Esophagus (tissue), 2 donors: ENCODE results near the gene CDH5. TPM values are rescaled to one million over a fixed set of nuclear protein-coding genes. Genes with fewer than 3 reads are reported as not detected.

Source experiments
- H3K27ac ChIP-seq, 2 donors: one replicate each; pipeline ENCODE4 v1.5.1; 2013; ENCODE audit warnings: low read depth in 2 of 2, mild to moderate bottlenecking in 2 of 2, inconsistent platforms in 1 of 2, low read length in 1 of 2, moderate library complexity in 1 of 2
- H3K27me3 ChIP-seq, 2 donors: one replicate each; pipeline ENCODE4 v1.6.1; 2013; ENCODE audit warnings: low read length in 2 of 2, control low read depth in 1 of 2, mild to moderate bottlenecking in 1 of 2; ENCODE audit not compliant: insufficient read depth in 2 of 2, control insufficient read depth in 1 of 2
- H3K36me3 ChIP-seq, 2 donors: one replicate each; pipeline ENCODE4 v1.6.1; 2013; ENCODE audit warnings: low read length in 1 of 2; ENCODE audit not compliant: control insufficient read depth in 2 of 2, insufficient read depth in 2 of 2
- H3K4me1 ChIP-seq, 2 donors: one replicate each; pipeline ENCODE4 v1.6.1; 2013; ENCODE audit warnings: low read length in 1 of 2; ENCODE audit not compliant: control insufficient read depth in 2 of 2, insufficient read depth in 2 of 2
- H3K4me3 ChIP-seq, 2 donors: one replicate each; pipeline ENCODE4 v1.5.1; 2013; ENCODE audit warnings: low read length in 2 of 2, mild to moderate bottlenecking in 2 of 2, low read depth in 1 of 2, moderate library complexity in 1 of 2
- H3K9me3 ChIP-seq, 2 donors: one replicate each; pipeline ENCODE4 v1.6.1; 2013; ENCODE audit warnings: mild to moderate bottlenecking in 2 of 2, low read depth in 1 of 2, low read length in 1 of 2, moderate library complexity in 1 of 2; ENCODE audit not compliant: control insufficient read depth in 2 of 2, insufficient read depth in 1 of 2
- WGBS, 2 donors: extraction: QIAGEN DNeasy Blood & Tissue Kit; methylation state at CpG; one replicate each; pipeline ENCODE4 v1.1.7; 2013; 5-methylcytosine and 5-hydroxymethylcytosine counted together
- polyA plus RNA-seq, 2 donors: library from polyadenylated mRNA; stranded (reverse); fragments of 200-250 nt; gene quantifications; one replicate each; pipeline ENCODE4 v1.2.3, GENCODE V29; 2013
- donor health status: healthy with polysubstance abuse.
- donor health status: Bipolar disorder and iron deficiency.

Gene CDH5
- polyA plus RNA-seq, 2 donors: 2.8 to 5.7 TPM

DNA sequence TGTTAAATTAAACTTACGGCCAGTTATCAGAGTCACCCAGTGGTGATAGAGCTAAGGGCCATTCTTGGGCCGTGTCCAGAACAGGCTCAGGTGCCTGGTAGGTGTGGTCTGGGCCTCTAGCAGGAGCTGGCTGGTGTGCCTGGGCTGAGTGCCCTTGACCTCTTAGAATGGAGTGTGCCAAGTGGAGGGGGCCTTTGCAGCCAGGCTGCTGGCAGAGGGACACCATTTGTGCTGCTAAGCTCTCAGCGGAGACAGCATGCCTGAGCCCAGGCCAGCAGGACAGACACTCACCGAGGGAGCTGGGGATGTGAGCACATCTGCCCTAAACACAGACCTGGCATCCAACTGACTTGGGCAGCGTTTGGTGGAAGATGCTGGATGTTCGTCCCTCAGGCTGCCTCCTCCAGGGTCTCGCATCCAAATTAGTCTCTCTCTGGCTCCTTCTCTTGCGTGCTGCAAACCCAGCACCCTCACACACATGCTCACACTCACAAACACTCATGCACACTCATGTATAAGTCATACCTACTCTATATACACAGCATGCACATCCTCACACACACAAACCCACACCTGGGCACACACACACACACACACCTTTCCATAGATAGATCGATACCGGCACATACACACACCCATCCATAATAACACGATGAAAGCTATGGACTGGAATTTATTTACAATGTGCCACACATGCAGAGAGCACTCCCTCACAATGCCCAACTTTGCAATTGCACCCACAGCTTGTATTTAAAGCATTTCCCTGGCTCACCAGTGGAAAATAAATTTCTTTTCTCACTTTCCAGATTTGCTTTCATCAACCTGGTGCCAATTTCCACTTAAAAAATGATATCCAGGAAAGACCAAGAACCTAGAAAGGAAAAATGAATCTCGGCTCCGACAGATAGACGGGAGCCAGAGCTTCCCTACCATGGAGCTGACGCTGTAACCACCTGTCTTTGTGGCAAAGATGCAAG lies 33.6 kb upstream of the CDH5 start:
- H3K27me3 ChIP-seq: no peaks in the 10 kb centered on the region
- H3K27ac ChIP-seq: no peak overlapping the region
- H3K36me3 ChIP-seq: no peaks in the 10 kb centered on the region
- 87% methylated on average over 15 of the region's 15 CpGs for WGBS, 2 donors
- H3K4me1 ChIP-seq: no peaks in the 10 kb centered on the region
- no peak overlapping the region for H3K4me3 ChIP-seq
- peaks cover 0 to 5% of the 10 kb centered on the region in 2 donors for H3K9me3 ChIP-seq

GRCh38 chr16:66334853-66335574 lies 31.5 kb upstream of the CDH5 start:
- no peaks in the 10 kb centered on the region for H3K36me3 ChIP-seq
- no peak overlapping the region for H3K4me3 ChIP-seq
- no peaks in the 10 kb centered on the region for H3K4me1 ChIP-seq
- WGBS, 2 donors: 59 to 64% methylated on average over 4 of the region's 4 CpGs
- no peak overlapping the region for H3K27ac ChIP-seq
- H3K9me3 ChIP-seq: peaks cover 0 to 10% of the 10 kb centered on the region in 2 donors
- no peaks in the 10 kb centered on the region for H3K27me3 ChIP-seq

GRCh38 chr16:66335704-66336329 lies 30.7 kb upstream of the CDH5 start:
- WGBS, 2 donors: 29 to 48% methylated on average over 8 of the region's 8 CpGs
- H3K4me1 ChIP-seq: no peaks in the 10 kb centered on the region
- no peak overlapping the region for H3K4me3 ChIP-seq
- H3K9me3 ChIP-seq: peaks cover 0 to 10% of the 10 kb centered on the region in 2 donors
- H3K27ac ChIP-seq: no peak overlapping the region
- H3K27me3 ChIP-seq: no peaks in the 10 kb centered on the region
- H3K36me3 ChIP-seq: no peaks in the 10 kb centered on the region

GRCh38 chr16:66337463-66338188 lies 28.9 kb upstream of the CDH5 start:
- H3K36me3 ChIP-seq: no peaks in the 10 kb centered on the region
- 73 to 74% methylated on average over 9 of the region's 9 CpGs for whole genome bisulfite sequencing, 2 donors
- no peak overlapping the region for H3K27ac ChIP-seq
- no peak overlapping the region for H3K4me3 ChIP-seq
- H3K9me3 ChIP-seq: peaks cover 0 to 10% of the 10 kb centered on the region in 2 donors
- no peaks in the 10 kb centered on the region for H3K4me1 ChIP-seq
- H3K27me3 ChIP-seq: no peaks in the 10 kb centered on the region

- no peaks in the 10 kb centered on the region for H3K4me1 ChIP-seq
- H3K27ac ChIP-seq: no peak overlapping the region
- H3K4me3 ChIP-seq: no peak overlapping the region
- 72 to 73% methylated on average over 9 of the region's 9 CpGs for WGBS, 2 donors
- peaks cover 0 to 6% of the 10 kb centered on the region in 2 donors for H3K9me3 ChIP-seq
- H3K27me3 ChIP-seq: no peaks in the 10 kb centered on the region
- H3K36me3 ChIP-seq: no peaks in the 10 kb centered on the region
Observed at GRCh38 chr16:66342294-66342900, 24.1 kb upstream of the CDH5 start.

DNA sequence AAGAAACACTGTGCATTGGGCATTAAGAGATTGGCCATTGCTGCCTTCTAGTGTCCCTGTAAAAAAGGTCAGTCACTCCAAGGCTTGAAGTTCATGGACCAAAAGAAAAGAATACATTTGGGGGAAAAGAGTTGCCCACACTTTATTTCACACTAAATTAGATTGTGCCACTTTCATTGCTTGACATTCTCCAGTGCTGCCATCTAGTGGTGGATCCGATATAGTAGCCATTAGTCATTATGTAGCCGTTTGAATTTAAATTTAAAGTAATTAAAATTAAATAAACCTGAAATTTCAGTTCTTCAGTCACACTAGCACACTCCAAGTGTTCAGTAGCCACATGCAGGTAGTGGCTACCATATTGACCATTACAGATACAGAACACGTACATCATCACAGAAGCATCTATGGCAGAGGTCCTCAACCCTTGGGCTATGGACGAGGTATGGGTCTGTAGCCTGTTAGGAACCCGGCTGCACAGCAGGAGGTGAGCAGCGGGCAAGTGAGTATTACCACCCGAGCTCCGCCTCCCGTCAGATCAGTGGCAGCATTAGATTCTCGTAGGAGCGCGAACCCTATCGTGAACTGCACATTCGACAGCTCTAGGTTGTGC lies 21.9 kb upstream of the CDH5 start:
- 58 to 64% methylated on average over 14 of the region's 14 CpGs for WGBS, 2 donors
- Histone ChIP-seq H3K4me3 (no peak overlapping the region), H3K27me3 (no peaks in the 10 kb centered on the region), H3K4me1 (no peaks in the 10 kb centered on the region), H3K9me3 (no peaks in the 10 kb centered on the region), H3K36me3 (no peaks in the 10 kb centered on the region), H3K27ac (no peak overlapping the region)

DNA sequence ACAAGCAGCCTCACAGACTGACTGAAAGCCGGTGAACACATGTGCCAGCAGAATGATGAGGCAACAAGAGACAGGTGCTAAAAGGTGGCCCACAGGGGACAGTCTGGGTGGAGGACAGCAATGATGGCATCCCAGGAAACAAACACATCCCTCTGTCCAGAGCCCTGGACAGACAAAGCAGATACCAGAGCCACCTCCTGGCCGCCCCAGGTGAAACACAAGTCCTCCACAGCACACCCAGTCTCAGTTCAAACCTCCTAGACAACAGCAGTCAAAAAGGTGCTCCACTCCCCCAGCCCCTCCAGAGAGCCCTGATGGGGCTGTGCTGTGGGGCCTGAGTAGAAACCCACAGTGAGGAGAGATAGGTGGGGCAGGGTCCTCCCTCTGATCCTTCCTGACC lies 20.3 kb upstream of the CDH5 start:
- Histone ChIP-seq H3K27ac (no peak overlapping the region), H3K4me1 (no peaks in the 10 kb centered on the region), H3K9me3 (no peaks in the 10 kb centered on the region), H3K27me3 (no peaks in the 10 kb centered on the region), H3K36me3 (no peaks in the 10 kb centered on the region), H3K4me3 (no peak overlapping the region)
- WGBS, 2 donors: 90% methylated on average over 2 of the region's 2 CpGs

DNA sequence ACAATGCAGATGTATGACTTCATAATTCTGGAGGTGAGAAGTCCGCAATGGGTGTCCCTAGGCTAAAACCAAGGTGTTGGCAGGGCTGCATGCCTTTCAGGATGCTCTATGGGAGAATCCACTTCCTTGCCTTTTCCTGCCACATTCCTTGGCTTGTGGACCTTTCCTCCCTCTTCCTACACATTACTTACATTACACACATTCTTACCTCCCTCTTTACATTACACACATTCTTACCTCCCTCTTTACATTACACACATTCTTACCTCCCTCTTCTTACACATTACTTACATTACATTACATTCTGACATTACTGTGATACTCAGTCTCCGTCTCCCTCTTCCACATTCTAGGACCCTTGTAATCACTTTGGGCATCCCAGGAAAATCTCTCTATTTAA lies 14.2 kb upstream of the CDH5 start:
- Histone ChIP-seq H3K27me3 (no peaks in the 10 kb centered on the region), H3K4me3 (no peak overlapping the region), H3K4me1 (no peaks in the 10 kb centered on the region), H3K36me3 (no peaks in the 10 kb centered on the region), H3K9me3 (peaks cover 0 to 2% of the 10 kb centered on the region in 2 donors), H3K27ac (no peak overlapping the region)
- 78 to 92% methylated on average over 2 of the region's 2 CpGs for WGBS, 2 donors
